ENCODE results near the gene POLR3B. TPM values are rescaled to one million over a fixed set of nuclear protein-coding genes. Genes with fewer than 3 reads are reported as not detected.

The POLR3B gene
- polyA plus RNA-seq, 1 donor (not counting 4 experiments of a cell fraction or from before 2014, with no cell fraction given): 13.9 TPM

DNA sequence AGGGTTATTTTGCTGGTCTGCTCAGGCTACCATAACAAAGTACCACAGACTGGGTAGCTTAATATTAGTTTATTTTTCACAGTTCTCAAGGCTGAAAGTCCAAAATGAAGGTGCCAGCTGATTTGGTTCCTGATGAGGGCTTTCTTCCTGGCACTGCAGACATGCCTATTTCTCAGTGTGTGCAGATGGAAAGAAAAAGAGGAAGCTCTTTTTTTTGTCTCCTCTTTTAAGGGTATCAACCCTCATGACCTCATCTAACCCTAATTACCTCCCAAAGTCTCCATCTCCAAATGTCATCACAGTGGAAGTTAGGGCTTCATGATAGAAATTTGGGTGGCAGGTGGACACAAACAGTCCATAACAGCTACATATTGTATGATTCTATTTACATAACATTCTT, 25.0 kb upstream of the POLR3B start:
- dilution Hi-C loops (cut with MboI; ENCODE audit: extremely low pct_ligation_motif_present, low sequenced_read_pairs): no loop called here
- no peak overlapping the region for H2AFZ ChIP-seq (ENCODE audit: control insufficient read depth, low read length)
- TF ChIP-seq EZH2 (IDR thresholded peaks at IDR 0.05; ENCODE audit: low read length): no peak
- TF ChIP-seq, protein P1, sequence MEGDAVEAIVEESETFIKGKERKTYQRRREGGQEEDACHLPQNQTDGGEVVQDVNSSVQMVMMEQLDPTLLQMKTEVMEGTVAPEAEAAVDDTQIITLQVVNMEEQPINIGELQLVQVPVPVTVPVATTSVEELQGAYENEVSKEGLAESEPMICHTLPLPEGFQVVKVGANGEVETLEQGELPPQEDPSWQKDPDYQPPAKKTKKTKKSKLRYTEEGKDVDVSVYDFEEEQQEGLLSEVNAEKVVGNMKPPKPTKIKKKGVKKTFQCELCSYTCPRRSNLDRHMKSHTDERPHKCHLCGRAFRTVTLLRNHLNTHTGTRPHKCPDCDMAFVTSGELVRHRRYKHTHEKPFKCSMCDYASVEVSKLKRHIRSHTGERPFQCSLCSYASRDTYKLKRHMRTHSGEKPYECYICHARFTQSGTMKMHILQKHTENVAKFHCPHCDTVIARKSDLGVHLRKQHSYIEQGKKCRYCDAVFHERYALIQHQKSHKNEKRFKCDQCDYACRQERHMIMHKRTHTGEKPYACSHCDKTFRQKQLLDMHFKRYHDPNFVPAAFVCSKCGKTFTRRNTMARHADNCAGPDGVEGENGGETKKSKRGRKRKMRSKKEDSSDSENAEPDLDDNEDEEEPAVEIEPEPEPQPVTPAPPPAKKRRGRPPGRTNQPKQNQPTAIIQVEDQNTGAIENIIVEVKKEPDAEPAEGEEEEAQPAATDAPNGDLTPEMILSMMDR (optimal IDR thresholded peaks at IDR 0.05 in 1 of 3, IDR thresholded peaks at IDR 0.05 in 1 of 3, conservative IDR thresholded peaks at IDR 0.05 in 1 of 3; ENCODE audit: extremely low read depth in 1 of 3, insufficient read depth in 2 of 3, low read length in 3 of 3): no peak
- no peaks in the 10 kb centered on the region for H3K9me3 ChIP-seq (ENCODE audit: control insufficient read depth, low read depth, low read length)
- H3K27me3 ChIP-seq (ENCODE audit: control insufficient read depth, extremely low read depth, insufficient read depth, low read length): no peaks in the 10 kb centered on the region
- H3K4me2 ChIP-seq (ENCODE audit: control insufficient read depth, extremely low read depth, insufficient read depth, low read depth, low read length): no peak overlapping the region
- no peak overlapping the region for H3K4me3 ChIP-seq (ENCODE audit: control insufficient read depth in 2 of 3, extremely low read depth in 1 of 3, insufficient read depth in 2 of 3, low read depth in 1 of 3, low read length in 3 of 3)
- FAIRE-seq: no peak
- H3K79me2 ChIP-seq (ENCODE audit: control insufficient read depth, insufficient read depth, low read length): no peaks in the 10 kb centered on the region
- H3K36me3 ChIP-seq (ENCODE audit: control insufficient read depth in 2 of 2, extremely low read depth in 1 of 2, insufficient read depth in 2 of 2, low read length in 2 of 2): peaks cover 0 to 3% of the 10 kb centered on the region in 2 experiments
- DNase-seq (ENCODE audit: low read depth, low spot score): no peak
- H3K4me1 ChIP-seq (ENCODE audit: control insufficient read depth, extremely low read depth, insufficient read depth, low read length): no peaks in the 10 kb centered on the region
- H3K9me1 ChIP-seq (ENCODE audit: control insufficient read depth, extremely low read depth, insufficient read depth, low read length): no peaks in the 10 kb centered on the region
- no peaks in the 10 kb centered on the region for H4K20me1 ChIP-seq (ENCODE audit: control insufficient read depth, extremely low read depth, insufficient read depth, low read length)
- H3K27ac ChIP-seq (ENCODE audit: control insufficient read depth, insufficient read depth, low read length): no peak overlapping the region
- H3K9ac ChIP-seq (ENCODE audit: control insufficient read depth, extremely low read depth, insufficient read depth, low read length): no peak overlapping the region

DNA sequence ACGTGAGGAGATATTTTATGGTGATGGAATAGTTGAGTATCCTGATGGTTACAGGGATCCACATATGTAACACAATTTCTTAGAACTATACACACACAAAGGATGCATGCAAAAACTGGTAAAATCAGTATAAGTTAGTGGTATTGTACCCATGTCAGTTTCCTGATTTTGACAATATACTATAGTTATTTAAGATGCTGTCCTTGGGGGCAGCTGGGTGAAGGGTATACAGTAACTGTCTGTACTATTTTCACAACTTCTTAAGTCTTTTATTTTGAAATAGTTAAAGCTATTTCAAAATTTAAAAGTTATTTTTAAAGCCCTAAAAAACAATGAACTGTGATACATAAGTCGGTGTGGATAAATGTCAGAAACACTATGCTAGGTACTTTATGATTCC, 24.5 kb upstream of the POLR3B start:
- no peaks in the 10 kb centered on the region for H3K27me3 ChIP-seq (ENCODE audit: control insufficient read depth, extremely low read depth, insufficient read depth, low read length)
- no peak for FAIRE-seq
- H3K9me3 ChIP-seq (ENCODE audit: control insufficient read depth, low read depth, low read length): no peaks in the 10 kb centered on the region
- H3K79me2 ChIP-seq (ENCODE audit: control insufficient read depth, insufficient read depth, low read length): no peaks in the 10 kb centered on the region
- no peaks in the 10 kb centered on the region for H4K20me1 ChIP-seq (ENCODE audit: control insufficient read depth, extremely low read depth, insufficient read depth, low read length)
- no peak for DNase-seq (ENCODE audit: low read depth, low spot score)
- peaks cover 0 to 3% of the 10 kb centered on the region in 2 experiments for H3K36me3 ChIP-seq (ENCODE audit: control insufficient read depth in 2 of 2, extremely low read depth in 1 of 2, insufficient read depth in 2 of 2, low read length in 2 of 2)
- TF ChIP-seq, protein P1 (optimal IDR thresholded peaks at IDR 0.05 in 1 of 3, IDR thresholded peaks at IDR 0.05 in 1 of 3, conservative IDR thresholded peaks at IDR 0.05 in 1 of 3; ENCODE audit: extremely low read depth in 1 of 3, insufficient read depth in 2 of 3, low read length in 3 of 3): no peak
- TF ChIP-seq EZH2 (IDR thresholded peaks at IDR 0.05; ENCODE audit: low read length): no peak
- H3K9me1 ChIP-seq (ENCODE audit: control insufficient read depth, extremely low read depth, insufficient read depth, low read length): no peaks in the 10 kb centered on the region
- no peak overlapping the region for H3K9ac ChIP-seq (ENCODE audit: control insufficient read depth, extremely low read depth, insufficient read depth, low read length)
- H3K4me3 ChIP-seq (ENCODE audit: control insufficient read depth in 2 of 3, extremely low read depth in 1 of 3, insufficient read depth in 2 of 3, low read depth in 1 of 3, low read length in 3 of 3): no peak overlapping the region
- dilution Hi-C loops (cut with MboI; ENCODE audit: extremely low pct_ligation_motif_present, low sequenced_read_pairs): no loop called here
- H3K4me2 ChIP-seq (ENCODE audit: control insufficient read depth, extremely low read depth, insufficient read depth, low read depth, low read length): no peak overlapping the region
- no peaks in the 10 kb centered on the region for H3K4me1 ChIP-seq (ENCODE audit: control insufficient read depth, extremely low read depth, insufficient read depth, low read length)
- no peak overlapping the region for H3K27ac ChIP-seq (ENCODE audit: control insufficient read depth, insufficient read depth, low read length)
- H2AFZ ChIP-seq (ENCODE audit: control insufficient read depth, low read length): no peak overlapping the region

All from keratinocyte (primary cell).